Mesodermal cell (in vitro differentiated cells): ENCODE data around the gene VWF.
"Not testable (repeated sequence)": the region's sequence is repeated elsewhere in the genome, so short reads cannot be mapped to it uniquely, and the experiment has no call there.

Experiments used
- H3K27ac ChIP-seq: 2 replicates; pipeline ENCODE4 v1.7.0; 2013; ENCODE audit warnings: mild to moderate bottlenecking, low read depth, low read length, moderate library complexity; ENCODE audit not compliant: severe bottlenecking
- H3K36me3 ChIP-seq: 2 replicates; pipeline ENCODE4 v1.7.1; 2013; ENCODE audit warnings: mild to moderate bottlenecking, low read length, moderate library complexity; ENCODE audit not compliant: control insufficient read depth, insufficient read depth
- H3K4me1 ChIP-seq: one replicate; pipeline ENCODE4 v1.7.1; 2013; ENCODE audit warnings: mild to moderate bottlenecking, low read length; ENCODE audit not compliant: insufficient read depth, control insufficient read depth, poor library complexity, severe bottlenecking
- H3K4me3 ChIP-seq: 2 replicates; pipeline ENCODE4 v1.7.0; 2013; ENCODE audit warnings: low read length, control low read depth, mild to moderate bottlenecking; ENCODE audit not compliant: insufficient read depth, poor library complexity, severe bottlenecking; ENCODE audit errors: extremely low read depth
- H3K9me3 ChIP-seq: 2 replicates; pipeline ENCODE4 v1.7.1; 2013; ENCODE audit warnings: mild to moderate bottlenecking, low read length, moderate library complexity; ENCODE audit not compliant: control insufficient read depth
- WGBS, 2 experiments: methylation state at CpG; one replicate each; pipeline ENCODE4 v1.1.5; 2013; ENCODE audit warnings: missing lambda C conversion rate in 2 of 2; ENCODE audit not compliant: insufficient coverage in 2 of 2; 5-methylcytosine and 5-hydroxymethylcytosine counted together

Gene VWF

DNA sequence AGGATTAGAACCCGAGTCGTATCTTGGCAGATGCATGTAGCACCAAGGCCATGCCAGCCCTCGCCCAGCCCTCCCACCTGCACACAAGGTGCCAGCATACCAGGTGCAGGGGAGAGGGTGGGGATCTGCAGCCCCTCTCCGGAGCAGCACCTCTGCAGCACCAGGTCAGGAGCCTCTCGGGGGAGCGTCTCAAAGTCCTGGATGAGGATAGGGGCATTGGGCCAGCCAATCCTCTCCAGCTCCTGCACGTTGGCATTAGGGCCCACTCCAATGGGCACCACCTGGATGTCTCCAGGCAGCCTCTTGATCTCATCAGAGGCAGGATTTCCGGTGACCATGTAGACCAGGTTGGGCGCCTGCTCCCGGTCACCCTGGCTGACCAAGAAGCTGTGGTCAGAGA, 106.2 kb downstream of the VWF start:
- Histone ChIP-seq H3K27ac (no peak overlapping the region), H3K4me1 (no peaks in the 10 kb centered on the region), H3K4me3 (no peak overlapping the region), H3K36me3 (no peaks in the 10 kb centered on the region), H3K9me3 (no peaks in the 10 kb centered on the region)
- WGBS, 2 experiments = 91 to 95% methylated on average over 8 to 9 of the region's 10 CpGs

DNA sequence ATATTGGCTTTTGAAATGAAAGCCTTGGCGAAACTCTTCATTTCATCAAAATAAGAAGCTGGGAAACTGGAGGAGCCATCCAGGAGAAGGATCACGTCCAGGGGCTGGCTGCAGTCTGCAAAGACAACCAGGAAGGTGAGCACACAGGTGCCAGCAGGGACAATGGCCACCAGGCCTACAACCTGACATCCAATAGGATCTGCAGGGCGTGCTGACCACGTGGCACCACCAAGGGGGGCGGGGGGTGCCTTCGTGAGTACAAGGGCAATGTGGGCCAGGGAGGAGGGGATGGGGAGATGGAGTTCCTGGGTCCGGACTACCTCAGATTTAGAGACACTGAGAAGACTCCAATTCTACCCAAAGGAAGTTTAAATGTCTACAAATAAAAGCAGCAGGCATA, 107.7 kb downstream of the VWF start:
- 69 to 83% methylated on average over 3 to 6 of the region's 7 CpGs for WGBS, 2 experiments
- Histone ChIP-seq H3K4me3 (no peak overlapping the region), H3K27ac (no peak overlapping the region), H3K4me1 (no peaks in the 10 kb centered on the region), H3K36me3 (no peaks in the 10 kb centered on the region), H3K9me3 (no peaks in the 10 kb centered on the region)

DNA sequence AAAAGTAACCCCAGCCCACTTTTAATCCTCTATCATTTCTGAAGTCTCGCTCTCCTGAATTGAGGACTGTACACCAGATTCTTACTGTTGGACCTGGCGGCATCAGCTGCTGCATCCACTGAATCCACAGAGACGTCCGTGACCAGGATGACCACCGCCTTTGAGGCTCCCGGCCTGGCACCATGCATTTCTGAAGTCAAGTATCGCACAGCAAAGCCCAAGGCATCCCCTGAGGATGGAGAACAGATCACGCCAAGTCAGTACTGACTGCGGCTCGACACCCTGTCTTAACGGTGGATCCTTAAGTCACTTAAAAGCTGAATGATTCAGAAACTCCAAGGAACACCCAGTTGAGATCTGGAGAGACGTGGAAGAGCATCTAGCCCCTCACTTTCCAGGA, 108.5 kb downstream of the VWF start:
- not testable (repeated sequence) for H3K9me3 ChIP-seq, H3K36me3 ChIP-seq, H3K27ac ChIP-seq, H3K4me1 ChIP-seq, H3K4me3 ChIP-seq
- WGBS, 2 experiments = 89 to 95% methylated on average over 6 to 10 of the region's 12 CpGs

- not testable (repeated sequence) for H3K36me3 ChIP-seq, H3K9me3 ChIP-seq, H3K4me1 ChIP-seq, H3K4me3 ChIP-seq, H3K27ac ChIP-seq
- no CpG with 5 or more reads among the region's 3 CpGs for WGBS, 2 experiments
Measured at GRCh38 chr12:6015271-6015670, 109.2 kb downstream of the VWF start.

- WGBS, 2 experiments = 67 to 100% methylated on average over 1 of the region's 4 CpGs
Measured at GRCh38 chr12:6010631-6011350, 113.7 kb downstream of the VWF start.

DNA sequence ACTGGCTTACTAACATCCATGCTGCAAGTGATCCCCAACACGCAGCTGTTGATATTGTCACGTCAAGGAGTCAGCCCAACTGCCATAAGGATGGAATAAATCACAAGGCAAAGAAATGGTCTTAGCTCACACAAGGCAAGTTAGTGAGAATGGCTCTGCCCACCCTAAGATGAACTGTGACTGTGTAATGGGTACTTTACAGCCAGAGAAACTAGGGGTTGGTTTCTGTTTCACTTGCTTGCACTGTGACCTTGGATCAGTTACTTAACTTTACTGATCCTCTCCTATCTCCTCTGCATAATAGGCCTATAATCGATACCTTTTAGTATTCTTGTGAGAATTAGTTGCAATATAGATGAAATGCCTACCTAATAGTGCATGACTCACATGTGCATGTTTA, 127.2 kb downstream of the VWF start:
- WGBS, 2 experiments = 75 to 100% methylated on average over 2 of the region's 3 CpGs
- H3K9me3 ChIP-seq = no peaks in the 10 kb centered on the region
- no peak overlapping the region for H3K27ac ChIP-seq
- H3K4me3 ChIP-seq = no peak overlapping the region
- H3K4me1 ChIP-seq = no peaks in the 10 kb centered on the region
- H3K36me3 ChIP-seq = no peaks in the 10 kb centered on the region

More at GRCh38 chr12:6010631-6011350, 113.7 kb downstream of the VWF start:
- H3K36me3 ChIP-seq, H3K4me1 ChIP-seq, H3K27ac ChIP-seq, H3K9me3 ChIP-seq, H3K4me3 ChIP-seq: not testable (repeated sequence)

- H3K36me3 ChIP-seq = no peaks in the 10 kb centered on the region
- 95% methylated on average over 3 of the region's 3 CpGs; no CpG with 5 or more reads in 1 of the 2 experiments for WGBS, 2 experiments
- H3K4me1 ChIP-seq = no peaks in the 10 kb centered on the region
- no peak overlapping the region for H3K4me3 ChIP-seq
- H3K9me3 ChIP-seq = no peaks in the 10 kb centered on the region
- H3K27ac ChIP-seq = no peak overlapping the region
Measured at GRCh38 chr12:5996459-5996858, 128.0 kb downstream of the VWF start.

GRCh38 chr12:5989621-5990020, 134.8 kb downstream of the VWF start:
- WGBS, 2 experiments = 71 to 95% methylated on average over 2 of the region's 3 CpGs
- H3K4me3 ChIP-seq = no peak overlapping the region
- H3K36me3 ChIP-seq = no peaks in the 10 kb centered on the region
- H3K4me1 ChIP-seq = no peaks in the 10 kb centered on the region
- no peak overlapping the region for H3K27ac ChIP-seq
- H3K9me3 ChIP-seq = no peaks in the 10 kb centered on the region

GRCh38 chr12:5988659-5989116, 135.8 kb downstream of the VWF start:
- H3K9me3 ChIP-seq = no peaks in the 10 kb centered on the region
- H3K36me3 ChIP-seq = no peaks in the 10 kb centered on the region
- no peak overlapping the region for H3K4me3 ChIP-seq
- H3K27ac ChIP-seq = no peak overlapping the region
- 1 to 3% methylated on average over 7 to 9 of the region's 10 CpGs for WGBS, 2 experiments
- H3K4me1 ChIP-seq = no peaks in the 10 kb centered on the region

- 71 to 76% methylated on average over 8 to 9 of the region's 10 CpGs for WGBS, 2 experiments
- no peaks in the 10 kb centered on the region for H3K9me3 ChIP-seq
- no peak overlapping the region for H3K27ac ChIP-seq
- no peak overlapping the region for H3K4me3 ChIP-seq
- H3K36me3 ChIP-seq = no peaks in the 10 kb centered on the region
- H3K4me1 ChIP-seq = no peaks in the 10 kb centered on the region
Measured at GRCh38 chr12:5988088-5988487, 136.4 kb downstream of the VWF start.

GRCh38 chr12:5987573-5987972, 136.9 kb downstream of the VWF start:
- Histone ChIP-seq H3K36me3 (no peaks in the 10 kb centered on the region), H3K27ac (no peak overlapping the region), H3K4me3 (no peak overlapping the region), H3K4me1 (no peaks in the 10 kb centered on the region), H3K9me3 (no peaks in the 10 kb centered on the region)
- WGBS, 2 experiments = 91 to 93% methylated on average over 3 of the region's 5 CpGs
